Esophagus squamous epithelium (tissue), 4 donors: ENCODE measurements around the gene PRMT7.

Experiments used
- CTCF ChIP-seq, 6 experiments: fragments of 450-650 bp in 4 of 6; fragments of 200-600 bp in 2 of 6; sonication (generic) in 2 of 6; IDR thresholded peaks; one replicate each; pipeline ENCODE4 v1.5.1; 2016 to 2019; ENCODE audit warnings: antibody characterized with exemption in 6 of 6, mild to moderate bottlenecking in 4 of 6, moderate library complexity in 4 of 6
- POLR2A ChIP-seq, 4 donors: fragments of 450-650 bp; IDR thresholded peaks; one replicate each; pipeline ENCODE4 v1.6.1; 2017; ENCODE audit warnings: antibody characterized with exemption in 4 of 4, mild to moderate bottlenecking in 4 of 4, moderate library complexity in 3 of 4

GRCh38 chr16:68365167-68365817 lies 54.5 kb downstream of the PRMT7 start:
- TF ChIP-seq POLR2A (IDR thresholded peaks at IDR 0.05) = no peak
- TF ChIP-seq CTCF (IDR thresholded peaks at IDR 0.05) = no peak
